Left ventricle myocardium superior (tissue), 1 donor: ENCODE measurements around the gene MMP28. TPM values are rescaled to one million over a fixed set of nuclear protein-coding genes. Genes with fewer than 3 reads are reported as not detected.

Experiments
- ATAC-seq: fragments of 200-7000 bp; cut with Tn5 transposase; one replicate; pipeline ENCODE4 v1.9.1; 2020; ENCODE audit warnings: mild to moderate bottlenecking, moderate library complexity
- DNase-seq: peaks from one replicate; pipeline ENCODE4 v3.0.0-alpha.2; 2020
- intact Hi-C: fragments of 100-400 bp; cut with micrococcal nuclease; formaldehyde crosslinking; loops from one replicate; pipeline ENCODE4 v1.11.0; 2022
- long read RNA-seq: library from polyadenylated mRNA; unstranded; transcript quantifications from one replicate; pipeline ENCODE4 v2.0.0, GENCODE V29; 2021
- total RNA-seq: library from RNA; stranded (reverse); fragmentation: NEBNext Ultra II Directional; extraction: Animal tissue kit (Norgen Biotek cat#: 25700); gene quantifications from one replicate; pipeline ENCODE4 v1.2.1, GENCODE V29; 2021
- donor health status: DM: no; HTN: yes; CAD: no; lungs with severe emphysema.

Gene MMP28, protein sequence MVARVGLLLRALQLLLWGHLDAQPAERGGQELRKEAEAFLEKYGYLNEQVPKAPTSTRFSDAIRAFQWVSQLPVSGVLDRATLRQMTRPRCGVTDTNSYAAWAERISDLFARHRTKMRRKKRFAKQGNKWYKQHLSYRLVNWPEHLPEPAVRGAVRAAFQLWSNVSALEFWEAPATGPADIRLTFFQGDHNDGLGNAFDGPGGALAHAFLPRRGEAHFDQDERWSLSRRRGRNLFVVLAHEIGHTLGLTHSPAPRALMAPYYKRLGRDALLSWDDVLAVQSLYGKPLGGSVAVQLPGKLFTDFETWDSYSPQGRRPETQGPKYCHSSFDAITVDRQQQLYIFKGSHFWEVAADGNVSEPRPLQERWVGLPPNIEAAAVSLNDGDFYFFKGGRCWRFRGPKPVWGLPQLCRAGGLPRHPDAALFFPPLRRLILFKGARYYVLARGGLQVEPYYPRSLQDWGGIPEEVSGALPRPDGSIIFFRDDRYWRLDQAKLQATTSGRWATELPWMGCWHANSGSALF
- 1.5 TPM for total RNA-seq
- long read RNA-seq, partial matches to known transcripts: 0 of 2 reads
- long read RNA-seq, other reads (novel, unspliced or antisense): 1 of 2 reads

DNA sequence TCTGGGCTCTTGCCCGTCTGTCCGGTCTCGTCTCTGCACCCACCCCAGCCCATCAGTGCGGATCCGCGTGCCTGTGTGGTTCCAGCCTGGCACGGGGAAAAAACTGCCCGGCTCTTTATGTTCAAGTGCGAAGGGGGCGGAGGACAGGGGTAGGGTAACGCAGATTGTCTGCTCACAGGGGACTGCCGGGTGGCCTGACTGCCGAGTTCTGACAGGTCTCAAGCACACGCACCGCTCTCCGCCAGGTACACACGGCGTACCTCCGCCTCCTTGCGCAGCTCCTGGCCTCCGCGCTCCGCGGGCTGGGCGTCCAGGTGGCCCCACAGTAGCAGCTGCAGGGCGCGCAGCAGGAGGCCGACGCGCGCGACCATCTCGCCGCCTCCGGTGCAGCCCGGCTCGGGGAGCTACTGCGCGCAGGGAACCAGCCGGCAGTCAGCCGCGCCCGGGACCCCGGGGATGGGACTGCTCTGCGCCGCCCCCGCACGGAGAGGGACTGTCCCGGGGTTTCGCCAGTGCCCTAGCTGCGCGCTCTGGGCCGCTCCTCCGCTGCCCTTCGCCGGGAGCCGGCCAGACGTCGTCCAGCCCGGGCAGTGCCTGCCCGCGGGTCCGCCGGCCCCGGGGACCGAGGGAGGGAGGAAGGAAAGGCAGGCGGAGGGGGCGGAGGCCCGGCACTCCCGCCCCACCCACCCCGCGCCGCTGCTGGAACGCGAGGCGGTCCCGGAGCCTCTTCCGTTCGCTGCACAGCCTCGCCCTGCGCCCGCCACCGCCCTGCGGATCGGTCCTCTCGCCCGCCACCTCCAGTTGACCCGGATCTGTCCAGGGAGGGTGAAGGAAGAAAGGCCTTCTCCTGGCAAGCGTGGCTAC lies at the start of gene MMP28:
Gene MMP28, minus strand, starts transcription at position 635 of the 864 bp plus-strand sequence. Its CDS starts 264 bp downstream, at position 371.
- ATAC-seq (peak; percentile 71), DNase-seq (peak; percentile 59)
- intact Hi-C loops: no loop called here

GRCh38 chr17:35844547-35844946 lies 49.1 kb upstream of the MMP28 start:
- DNase-seq (no peak), ATAC-seq (no peak)
- intact Hi-C loops: no loop called here

GRCh38 chr17:35843698-35844097 lies 48.3 kb upstream of the MMP28 start:
- intact Hi-C loops: no loop called here
- ATAC-seq (no peak), DNase-seq (no peak)

DNA sequence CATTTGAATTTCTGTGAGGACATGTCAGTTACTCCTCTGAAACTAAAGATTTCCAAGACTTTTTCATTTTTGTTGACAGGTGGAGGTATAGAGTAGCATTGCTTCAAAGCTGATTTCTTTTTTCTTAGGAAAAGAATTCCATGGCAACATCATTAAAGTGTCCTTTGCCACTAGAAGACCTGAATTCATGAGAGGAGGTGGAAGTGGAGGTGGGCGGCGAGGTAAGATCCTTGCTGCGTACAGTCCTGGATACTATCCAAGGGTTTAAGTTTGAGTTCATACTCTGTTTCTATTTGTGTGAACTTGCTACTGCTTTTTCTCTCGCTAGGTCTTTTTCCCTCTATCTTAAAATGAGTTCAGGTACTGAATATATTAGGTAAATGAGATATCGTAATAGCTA lies 46.8 kb upstream of the MMP28 start:
- no peak for DNase-seq
- ATAC-seq: no peak

GRCh38 chr17:35841505-35841904 lies 46.1 kb upstream of the MMP28 start:
- DNase-seq (no peak), ATAC-seq (no peak)
- intact Hi-C loops: no loop called here

More for the DNA sequence above, 46.8 kb upstream of the MMP28 start:
- intact Hi-C loops: no loop called here

GRCh38 chr17:35841101-35841500 lies 45.7 kb upstream of the MMP28 start:
- intact Hi-C loops: no loop called here
- no peak for DNase-seq
- ATAC-seq: no peak

DNA sequence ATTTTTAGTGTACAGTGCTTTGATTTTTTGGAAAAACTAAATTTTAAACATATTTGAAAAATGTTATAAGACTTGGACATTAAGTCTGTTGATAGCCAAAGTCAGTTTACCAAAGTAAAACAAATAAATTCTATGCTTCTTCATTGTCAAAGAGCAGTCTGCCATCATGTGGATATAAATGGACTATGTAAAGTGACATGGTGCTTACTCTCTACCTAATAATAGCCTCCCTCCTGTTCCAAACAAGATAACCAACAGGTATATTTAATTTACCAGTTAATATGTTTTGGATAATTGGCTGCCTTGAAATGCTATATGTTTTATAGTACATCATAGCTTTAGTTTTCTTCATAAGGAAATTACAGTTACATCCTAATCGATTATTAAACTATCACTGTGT lies 29.8 kb upstream of the MMP28 start:
- ATAC-seq: peak; percentile 64
- no peak for DNase-seq
- intact Hi-C loops: no loop called here

GRCh38 chr17:35821308-35821707 lies 25.9 kb upstream of the MMP28 start:
- DNase-seq (no peak), ATAC-seq (no peak)
- intact Hi-C loops: no loop called here

DNA sequence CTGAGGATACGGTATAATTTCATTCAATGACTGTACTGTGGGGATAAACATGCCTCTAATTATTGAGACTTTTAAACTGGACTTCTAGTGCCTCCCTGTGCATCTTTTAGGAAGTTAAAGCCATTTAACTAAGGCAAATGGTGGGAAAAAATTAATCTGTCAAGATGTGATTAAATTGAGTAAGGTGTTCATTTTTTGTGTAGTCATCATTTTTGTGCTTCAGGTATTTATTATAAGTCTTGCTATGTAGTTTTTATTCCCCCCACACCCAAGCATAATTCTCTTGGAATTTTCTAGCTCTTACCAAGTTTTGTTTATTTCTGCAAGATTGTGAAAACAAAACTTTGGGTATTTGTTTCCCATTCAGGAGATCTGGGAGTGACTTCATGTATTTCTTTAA lies 24.0 kb upstream of the MMP28 start:
- DNase-seq (no peak), ATAC-seq (no peak)
- intact Hi-C loops: no loop called here

- ATAC-seq: no peak
- no peak for DNase-seq
- intact Hi-C loops: no loop called here
Measured at GRCh38 chr17:35817196-35817595, 21.8 kb upstream of the MMP28 start.

DNA sequence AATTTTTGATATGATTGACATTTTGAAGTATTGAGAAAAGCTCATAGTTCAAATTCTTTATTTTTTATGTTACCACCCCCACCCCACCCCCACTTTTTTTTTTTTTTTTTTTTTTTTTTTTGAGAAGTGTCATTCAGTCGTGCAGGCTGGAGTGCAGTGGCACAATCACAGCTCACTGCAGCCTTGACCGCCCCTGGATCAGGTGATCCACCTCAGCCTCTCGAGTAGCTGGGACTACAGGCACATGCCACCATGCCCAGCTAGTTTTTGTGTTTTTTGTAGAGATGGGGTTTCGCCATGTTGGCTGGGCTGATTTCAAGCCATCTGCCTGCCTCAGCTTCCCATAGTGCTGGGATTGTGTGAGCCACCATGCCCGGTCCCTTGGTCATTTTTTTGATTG lies 21.3 kb upstream of the MMP28 start:
- no peak for ATAC-seq
- intact Hi-C loops: no loop called here
- DNase-seq: no peak

GRCh38 chr17:35812456-35812855 lies 17.0 kb upstream of the MMP28 start:
- no peak for ATAC-seq
- DNase-seq: no peak
- intact Hi-C loops: no loop called here

DNA sequence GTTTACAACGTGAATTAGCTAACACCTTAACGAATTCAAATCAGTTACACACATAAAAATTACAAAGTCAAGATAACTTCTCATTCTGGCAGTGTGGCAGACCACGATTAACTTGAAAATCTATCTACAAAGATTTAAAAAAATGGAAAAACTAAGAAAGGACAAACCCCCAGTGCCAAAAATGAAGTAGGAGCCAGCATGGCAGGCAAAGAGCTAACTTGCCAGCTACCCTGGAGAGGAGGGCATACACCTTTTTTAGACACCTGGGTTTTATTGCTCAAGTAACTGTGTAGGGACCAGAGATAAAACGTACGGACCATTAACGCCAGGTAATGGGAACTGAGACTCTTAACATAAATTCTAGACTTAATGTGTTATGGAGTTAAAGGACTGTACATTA lies 16.3 kb upstream of the MMP28 start:
- intact Hi-C loops: no loop called here
- ATAC-seq: no peak
- no peak for DNase-seq

GRCh38 chr17:35809855-35810461 lies 14.5 kb upstream of the MMP28 start:
- intact Hi-C loops: no loop called here
- DNase-seq (no peak), ATAC-seq (no peak)

GRCh38 chr17:35808962-35809854 lies 13.8 kb upstream of the MMP28 start, which contains the start of gene TAF15:
TAF15 (plus strand) TSS chr17:35809484; CDS start chr17:35809570, 86 bp downstream.
- ATAC-seq: peak; percentile 98
- intact Hi-C loops: no loop called here
- DNase-seq: peak; percentile 96

DNA sequence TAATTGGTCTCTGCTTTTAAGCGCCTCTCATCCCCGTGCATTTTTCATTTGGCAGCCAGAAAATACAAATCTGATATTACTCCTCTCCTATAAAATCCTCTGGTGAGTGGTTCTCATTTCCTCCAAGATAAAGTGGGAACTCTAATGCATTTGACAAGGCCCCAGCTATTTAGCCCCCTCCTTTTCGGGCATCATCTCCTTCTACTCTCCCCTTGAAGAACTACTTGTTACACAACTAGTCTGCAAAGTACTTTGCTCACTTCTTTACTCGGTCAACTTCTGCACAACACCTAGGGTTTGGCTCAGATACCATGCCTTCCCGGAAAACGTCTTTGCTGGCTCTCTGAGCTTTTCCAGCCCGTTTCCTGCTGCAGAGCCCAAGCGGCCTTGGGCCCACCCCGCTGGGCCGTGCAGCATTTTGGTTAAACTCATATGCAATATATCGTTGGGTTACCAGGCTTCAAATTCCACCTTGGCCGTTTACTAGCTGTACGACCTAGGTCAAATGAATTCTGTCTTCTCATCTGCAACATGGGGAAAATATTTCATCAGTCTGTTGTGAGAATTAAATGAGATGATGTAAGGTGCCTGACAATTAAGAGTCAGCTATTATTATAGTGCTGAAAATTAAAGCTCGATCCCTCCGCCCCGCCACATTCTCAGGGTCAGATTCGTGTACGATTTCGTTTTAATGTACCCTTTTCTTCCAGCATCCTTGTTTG lies 13.0 kb upstream of the MMP28 start:
- ATAC-seq: no peak
- DNase-seq: no peak
- intact Hi-C loops: no loop called here

DNA sequence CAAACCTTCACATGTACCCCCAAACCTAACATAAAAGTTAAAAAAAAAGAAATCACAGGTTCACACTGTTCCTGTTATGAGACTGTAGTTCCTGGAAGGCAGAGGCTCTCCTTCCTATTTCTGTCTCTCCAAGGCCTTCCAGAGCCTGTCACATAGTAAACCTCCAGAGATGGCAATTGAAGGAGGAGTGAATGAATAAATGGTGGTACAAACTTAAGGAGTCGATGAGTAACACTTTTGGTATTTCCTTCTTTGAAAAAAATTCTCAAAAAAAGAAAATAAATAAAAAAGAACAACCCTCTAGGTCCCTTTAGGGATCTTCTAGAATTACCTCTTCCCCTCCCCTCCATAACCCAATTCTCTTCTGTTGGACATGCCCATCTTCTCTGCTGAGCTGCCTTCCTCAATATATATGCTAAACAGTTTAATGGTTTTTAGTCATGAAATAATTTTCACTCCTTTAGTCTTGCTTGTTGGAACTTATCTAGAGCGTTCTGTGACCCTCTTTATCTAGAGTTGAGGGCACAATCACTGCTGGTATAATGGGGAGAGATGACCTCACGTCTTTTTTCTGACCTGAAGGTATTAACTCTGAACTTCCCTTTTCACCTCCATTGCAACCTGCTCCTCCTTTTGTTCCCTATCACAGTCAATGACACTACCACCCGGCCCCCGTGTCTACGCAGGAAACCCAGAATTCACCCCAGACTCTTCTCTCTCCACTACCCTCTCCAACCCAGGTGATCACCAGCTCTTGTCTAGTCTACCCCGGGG lies 12.1 kb upstream of the MMP28 start:
- intact Hi-C loops: no loop called here
- no peak for DNase-seq
- no peak for ATAC-seq
